GM12878 (cell line): Measurements from ENCODE around the gene IL15. TPM values are rescaled to one million over a fixed set of nuclear protein-coding genes. Genes with fewer than 3 reads are reported as not detected.

ENCODE experiments used
- ATAC-seq: fragments of 200-7000 bp; cut with Tn5 transposase; 3 replicates; pipeline ENCODE4 v1.9.1; 2020; ENCODE audit warnings: mild to moderate bottlenecking, moderate library complexity
- BruUV-seq: library from RNA; stranded (reverse); fragments of 400-500 nt; replicated peaks from 2 replicates; lab custom pipeline; 2021; lab: Mats Ljungman, UMichigan
- CTCF ChIA-PET: fragments of 300-600 bp; sonication (Branson Sonifier 250); formaldehyde crosslinking; extraction: SDS; loops from one replicate; lab custom pipeline; 2021; ENCODE audit warnings: inconsistent platforms; lab: Yijun Ruan, JAX
- POLR2A ChIA-PET: fragments of 350-600 bp; formaldehyde crosslinking; extraction: SDS; loops from one replicate; lab custom pipeline; 2021; ENCODE audit warnings: inconsistent platforms; lab: Charles Lee
- RAD21 ChIA-PET: fragments of 300-600 bp; sonication (Branson Sonifier 250); formaldehyde crosslinking; loops from one replicate; lab custom pipeline; 2023; ENCODE audit warnings: antibody characterized with exemption; ENCODE audit not compliant: unreplicated experiment; lab: Charles Lee
- SMC1A ChIA-PET: fragments of 300-600 bp; sonication (Branson Sonifier 250); formaldehyde crosslinking; loops from one replicate; lab custom pipeline; 2023; ENCODE audit not compliant: unreplicated experiment, uncharacterized antibody; lab: Charles Lee
- DNase-seq: peaks from one replicate; pipeline ENCODE4 v3.0.0-alpha.2; 2011; ENCODE audit warnings: low read depth, low spot score
- FAIRE-seq: peaks from 3 replicates; lab custom pipeline; 2011; peaks lifted over from hg19 to GRCh38; lab: Jason Lieb, UNC
- H2AFZ ChIP-seq: 2 replicates; pipeline ENCODE4 v1.6.0; 2011; ENCODE audit warnings: low read depth, low read length, control low read depth; ENCODE audit not compliant: control insufficient read depth
- H3K27ac ChIP-seq: 2 replicates; pipeline ENCODE4 v1.5.1; 2011; ENCODE audit warnings: control low read depth; ENCODE audit not compliant: control insufficient read depth, insufficient read depth
- H3K27me3 ChIP-seq, 2 experiments: replicated peaks in 1 of 2; 2 replicates each; pipeline versions ENCODE4 v1.6.0 to v1.6.1; 2011; ENCODE audit warnings: low read length in 1 of 2; ENCODE audit not compliant: control insufficient read depth in 2 of 2, insufficient read depth in 2 of 2
- H3K36me3 ChIP-seq, 2 experiments: 2 replicates each; pipeline ENCODE4 v1.5.1; 2011; ENCODE audit warnings: low read length in 1 of 2; ENCODE audit not compliant: control insufficient read depth in 2 of 2, insufficient read depth in 2 of 2
- H3K4me1 ChIP-seq: 2 replicates; pipeline ENCODE4 v1.6.1; 2011; ENCODE audit warnings: mild to moderate bottlenecking, low read length, moderate library complexity, mixed read lengths; ENCODE audit not compliant: control insufficient read depth, insufficient read depth
- H3K4me2 ChIP-seq: 2 replicates; pipeline ENCODE4 v1.6.0; 2011; ENCODE audit warnings: control low read depth; ENCODE audit not compliant: control insufficient read depth, insufficient read depth
- H3K4me3 ChIP-seq: fragments of 200-600 bp; sonication (generic); 2 replicates; pipeline ENCODE4 v1.5.1; 2016
- H3K79me2 ChIP-seq: 2 replicates; pipeline ENCODE4 v1.6.0; 2011; ENCODE audit warnings: low read length; ENCODE audit not compliant: control insufficient read depth, insufficient read depth
- H3K9ac ChIP-seq: 2 replicates; pipeline ENCODE4 v1.8.0; 2011; ENCODE audit warnings: low read length, control low read depth, mixed read lengths; ENCODE audit not compliant: control insufficient read depth, insufficient read depth
- H3K9me3 ChIP-seq: replicated peaks from 3 replicates; pipeline ENCODE4 v1.5.1; 2011; ENCODE audit warnings: mild to moderate bottlenecking, low read length; ENCODE audit not compliant: control insufficient read depth, insufficient read depth
- H4K20me1 ChIP-seq: 2 replicates; pipeline ENCODE4 v1.6.0; 2011; ENCODE audit not compliant: control insufficient read depth, insufficient read depth
- CHD2 ChIP-seq: IDR thresholded peaks from 2 replicates; pipeline ENCODE4 v1.6.1; 2011; ENCODE audit warnings: low read depth, low read length, improper control_type of control experiment, borderline replicate concordance
- EP300 ChIP-seq, 2 experiments: fragments of 150-350 bp in 1 of 2; IDR thresholded peaks; 2 replicates each; pipeline ENCODE4 v1.6.1; 2011 to 2012; ENCODE audit warnings: low read depth in 2 of 2, low read length in 2 of 2, borderline replicate concordance in 1 of 2, improper control_type of control experiment in 1 of 2, inconsistent platforms in 1 of 2; ENCODE audit not compliant: control insufficient read depth in 1 of 2
- MTA2 ChIP-seq: fragments of 450-650 bp; IDR thresholded peaks from 2 replicates; pipeline ENCODE4 v1.6.1; 2016; ENCODE audit warnings: low read depth, mild to moderate bottlenecking, moderate library complexity
- RAD21 ChIP-seq: IDR thresholded peaks from 2 replicates; pipeline ENCODE4 v1.6.1; 2011; ENCODE audit warnings: mild to moderate bottlenecking, low read depth, low read length, moderate library complexity; ENCODE audit not compliant: insufficient read depth
- RB1 ChIP-seq: fragments of 450-650 bp; formaldehyde crosslinking; IDR thresholded peaks from 2 replicates; pipeline ENCODE4 v1.6.1; 2017; ENCODE audit warnings: mild to moderate bottlenecking, borderline replicate concordance
- YBX1 ChIP-seq: fragments of 450-650 bp; IDR thresholded peaks from 2 replicates; pipeline ENCODE4 v1.6.1; 2016; ENCODE audit warnings: antibody characterized with exemption
- ZBED1 ChIP-seq: IDR thresholded peaks from 2 replicates; pipeline ENCODE4 v1.6.1; 2016; ENCODE audit warnings: borderline replicate concordance
- ZNF207 ChIP-seq: fragments of 450-650 bp; IDR thresholded peaks from 2 replicates; pipeline ENCODE4 v1.6.1; 2014; ENCODE audit warnings: antibody characterized with exemption, mild to moderate bottlenecking, borderline replicate concordance
- ZNF384 ChIP-seq: IDR thresholded peaks from 2 replicates; pipeline ENCODE4 v1.6.1; 2012; ENCODE audit warnings: low read depth, mild to moderate bottlenecking, low read length, improper control_type of control experiment, borderline replicate concordance
- WGBS: methylation state at CpG from one replicate; pipeline ENCODE4 v1.1.6; 2016; ENCODE audit warnings: low lambda C conversion rate; ENCODE audit not compliant: insufficient replicate concordance, insufficient coverage; ENCODE audit errors: missing lambda C conversion rate; 5-methylcytosine and 5-hydroxymethylcytosine counted together
- in situ Hi-C: fragments of 300-500 bp; cut with MboI; formaldehyde crosslinking; loops from 9 replicates; pipeline ENCODE4 v1.14.3; 2018; ENCODE audit warnings: mixed read lengths
- intact Hi-C: fragments of 100-400 bp; cut with micrococcal nuclease; formaldehyde crosslinking; loops from one replicate; pipeline ENCODE4 v1.14.2; 2022; ENCODE audit not compliant: unreplicated experiment
- polyA plus RNA-seq, 11 experiments: library from polyadenylated mRNA; depleted of rRNA in 4 of 11; unstranded in 6 of 11; stranded (reverse) in 5 of 11; fragments of >200 nt; fragmentation: Nextera tagmentation in 4 of 11; fragmentation: Illumina TruSeq in 1 of 11; extraction: Ambion mirVana in 4 of 11; extraction: Trizol in 1 of 11; gene quantifications; 1 replicate in 1 of 11; 2 replicates in 10 of 11; pipeline versions ENCODE4 v1.2.1 to v1.2.3, GENCODE V29; 2011 to 2016; ENCODE audit warnings: inconsistent platforms in 2 of 11, missing spikeins in 2 of 11, low read depth in 1 of 11
- total RNA-seq, 4 experiments: library from RNA; depleted of rRNA in 3 of 4; stranded (reverse); fragments of >200 nt in 3 of 4; fragmentation: Illumina TruSeq in 1 of 4; extraction: Trizol in 1 of 4; gene quantifications; 2 replicates each; pipeline versions ENCODE4 v1.2.1 to v1.2.3, GENCODE V29; 2013 to 2021
- TF ChIP-seq, protein P1 (sequence below): fragments of 450-650 bp; formaldehyde crosslinking; IDR thresholded peaks from 2 replicates; pipeline ENCODE4 v1.5.0; 2022; ENCODE audit warnings: mild to moderate bottlenecking, missing genetic modification characterization

The IL15 gene
- total and polyA plus RNA-seq, 10 of the 15 experiments (the other 5 are each of a cell fraction or from before 2014, with no cell fraction given): 6.0 to 11.4 (median 8.2) TPM

DNA sequence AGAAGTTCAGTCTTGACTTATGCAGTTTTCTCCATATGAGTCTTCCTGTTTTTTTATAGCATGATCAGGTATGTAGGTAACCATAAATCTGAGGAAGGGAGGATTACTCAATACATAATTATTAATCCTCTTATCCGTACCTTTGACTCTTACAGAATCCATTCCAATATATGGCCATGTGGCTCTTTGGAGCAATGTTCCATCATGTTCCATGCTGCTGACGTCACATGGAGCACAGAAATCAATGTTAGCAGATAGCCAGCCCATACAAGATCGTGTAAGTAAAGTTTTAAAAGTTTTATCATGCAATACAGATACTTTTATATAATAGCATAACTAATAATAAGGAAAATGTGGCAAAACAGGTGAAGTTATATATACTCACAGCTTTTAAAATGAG is 19.6 kb downstream of the IL15 start:
- Histone ChIP-seq H3K27ac (no peak overlapping the region), H3K4me3 (no peak overlapping the region), H4K20me1 (no peaks in the 10 kb centered on the region), H3K4me2 (no peak overlapping the region), H3K4me1 (peaks cover 6% of the 10 kb centered on the region), H2AFZ (no peak overlapping the region), H3K9ac (no peak overlapping the region), H3K9me3 (peaks cover 2% of the 10 kb centered on the region; the same call in 1 of the 3 replicates), H3K79me2 (peaks cover 14% of the 10 kb centered on the region), H3K27me3 (no peaks in the 10 kb centered on the region), H3K36me3 (no peaks in the 10 kb centered on the region)
- ATAC-seq (no peak), FAIRE-seq (no peak), DNase-seq (no peak)
- ChIA-PET CTCF (interaction anchor here (0.5 to 1.6 kb wide), 2 partner anchors 17 to 210 kb away, joined by 3 to 6 read pairs; no protein-coding TSS in a partner anchor), POLR2A (no interaction called here), RAD21 (interaction anchor here (1.2 kb wide), 1 partner anchor 9 kb away, joined by 4 read pairs; no protein-coding TSS in a partner anchor), SMC1A (interaction anchor here (1.0 to 2.4 kb wide), 3 partner anchors 13 to 53 kb away, joined by 3 to 13 read pairs (median 4); no protein-coding TSS in a partner anchor)
- intact Hi-C loops (loop anchor here (5.0 kb wide), 1 partner anchor 349 kb away; no protein-coding TSS in a partner anchor), in situ Hi-C loops (no loop called here)
- 87% methylated on average over 3 of the region's 3 CpGs for WGBS
- BruUV-seq: no TSS peak
- TF ChIP-seq ZBED1 (no peak), ZNF384 (no peak), EP300 (IDR thresholded peaks at IDR 0.05; ENCODE audit: borderline replicate concordance in 1 of 2, control insufficient read depth in 1 of 2, low read depth in 2 of 2, low read length in 2 of 2) (no peak)

DNA sequence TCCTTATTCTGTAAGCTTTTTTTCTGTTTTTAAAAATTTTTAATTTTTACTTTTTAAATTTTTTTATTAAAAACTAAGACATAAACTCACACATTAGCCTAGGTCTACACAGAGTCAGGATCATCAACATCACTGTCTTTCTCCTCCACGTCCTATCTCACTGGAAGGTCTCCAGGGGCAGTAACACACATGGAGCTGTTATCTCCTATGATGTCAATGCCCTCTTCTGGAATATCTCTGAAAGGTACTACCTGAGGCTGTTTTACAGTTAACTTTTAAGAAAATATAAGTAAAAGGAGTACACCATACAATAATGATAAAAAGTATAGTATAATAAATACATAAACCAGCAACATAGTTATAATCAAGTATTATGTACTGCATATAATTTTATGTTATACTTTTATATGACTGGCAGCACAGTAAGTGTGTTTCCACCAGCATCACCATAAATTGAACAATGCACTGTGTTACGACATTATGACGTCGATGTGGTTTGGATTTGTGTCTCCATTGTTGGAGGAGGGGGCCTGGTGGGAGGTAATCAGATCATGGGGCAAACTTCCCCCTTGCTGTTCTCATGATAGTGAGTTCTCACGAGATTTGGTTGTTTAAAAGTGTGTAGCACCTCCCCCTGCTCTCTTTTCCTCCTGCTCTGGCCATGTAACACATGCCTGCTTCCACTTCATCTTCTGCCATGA is 21.3 kb downstream of the IL15 start:
- POLR2A ChIA-PET: no interaction called here
- Histone ChIP-seq H3K4me3 (no peak overlapping the region), H3K36me3 (peaks cover 0 to 2% of the 10 kb centered on the region in 2 experiments; a peak in 1 of 4 replicates), H3K4me1 (peaks cover 6% of the 10 kb centered on the region), H3K79me2 (peaks cover 14% of the 10 kb centered on the region), H3K27me3 (no peaks in the 10 kb centered on the region), H4K20me1 (no peaks in the 10 kb centered on the region), H3K9ac (no peak overlapping the region), H3K9me3 (peaks cover 2% of the 10 kb centered on the region; the same call in 2 of the 3 replicates), H3K4me2 (no peak overlapping the region; the same call in 1 of the 2 replicates), H2AFZ (peak overlapping the region; percentile 39; the same call in 1 of the 2 replicates), H3K27ac (peak overlapping the region; percentile 24; the same call in 1 of the 2 replicates)
- CTCF ChIA-PET: interaction anchor here (0.6 to 1.0 kb wide), 2 partner anchors 46 to 351 kb away, joined by 3 to 5 read pairs; no protein-coding TSS in a partner anchor
- BruUV-seq: no TSS peak
- ATAC-seq (peak; percentile 43), FAIRE-seq (no peak), DNase-seq (no peak)
- RAD21 ChIA-PET: interaction anchor here (0.5 to 1.1 kb wide), 4 partner anchors 12 to 351 kb away, joined by 3 to 8 read pairs (median 4); no protein-coding TSS in a partner anchor
- intact Hi-C loops: loop anchor here (2.0 to 5.0 kb wide), 2 partner anchors 21 to 350 kb away; partner anchors contain the start of gene IL15
- in situ Hi-C loops: no loop called here
- SMC1A ChIA-PET: interaction anchor here (0.5 to 1.9 kb wide), 5 partner anchors 11 to 60 kb away, joined by 3 to 6 read pairs (median 3); no protein-coding TSS in a partner anchor
- 98% methylated on average over 4 of the region's 5 CpGs for WGBS
- 0 out of 2 replicates have a peak, but pooled peaks have one; percentile 2 for TF ChIP-seq MTA2
- TF ChIP-seq, protein P1, sequence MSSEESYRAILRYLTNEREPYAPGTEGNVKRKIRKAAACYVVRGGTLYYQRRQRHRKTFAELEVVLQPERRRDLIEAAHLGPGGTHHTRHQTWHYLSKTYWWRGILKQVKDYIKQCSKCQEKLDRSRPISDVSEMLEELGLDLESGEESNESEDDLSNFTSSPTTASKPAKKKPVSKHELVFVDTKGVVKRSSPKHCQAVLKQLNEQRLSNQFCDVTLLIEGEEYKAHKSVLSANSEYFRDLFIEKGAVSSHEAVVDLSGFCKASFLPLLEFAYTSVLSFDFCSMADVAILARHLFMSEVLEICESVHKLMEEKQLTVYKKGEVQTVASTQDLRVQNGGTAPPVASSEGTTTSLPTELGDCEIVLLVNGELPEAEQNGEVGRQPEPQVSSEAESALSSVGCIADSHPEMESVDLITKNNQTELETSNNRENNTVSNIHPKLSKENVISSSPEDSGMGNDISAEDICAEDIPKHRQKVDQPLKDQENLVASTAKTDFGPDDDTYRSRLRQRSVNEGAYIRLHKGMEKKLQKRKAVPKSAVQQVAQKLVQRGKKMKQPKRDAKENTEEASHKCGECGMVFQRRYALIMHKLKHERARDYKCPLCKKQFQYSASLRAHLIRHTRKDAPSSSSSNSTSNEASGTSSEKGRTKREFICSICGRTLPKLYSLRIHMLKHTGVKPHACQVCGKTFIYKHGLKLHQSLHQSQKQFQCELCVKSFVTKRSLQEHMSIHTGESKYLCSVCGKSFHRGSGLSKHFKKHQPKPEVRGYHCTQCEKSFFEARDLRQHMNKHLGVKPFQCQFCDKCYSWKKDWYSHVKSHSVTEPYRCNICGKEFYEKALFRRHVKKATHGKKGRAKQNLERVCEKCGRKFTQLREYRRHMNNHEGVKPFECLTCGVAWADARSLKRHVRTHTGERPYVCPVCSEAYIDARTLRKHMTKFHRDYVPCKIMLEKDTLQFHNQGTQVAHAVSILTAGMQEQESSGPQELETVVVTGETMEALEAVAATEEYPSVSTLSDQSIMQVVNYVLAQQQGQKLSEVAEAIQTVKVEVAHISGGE: no peak
- TF ChIP-seq YBX1: no peak
- peak; percentile 34; the same call in 1 of the 2 replicates for TF ChIP-seq RAD21
- no peak for TF ChIP-seq ZNF207
- TF ChIP-seq CHD2: peak; percentile 37; the same call in 1 of the 2 replicates
- no peak for TF ChIP-seq RB1
